ENCODE results near the gene NQO1. TPM values are rescaled to one million over a fixed set of nuclear protein-coding genes. Genes with fewer than 3 reads are reported as not detected.

Gene NQO1
- total and polyA plus RNA-seq, 2 of the 8 experiments (the other 6 are each of a cell fraction or from before 2014, with no cell fraction given), result 32.7 to 45.7 TPM

GRCh38 chr16:69721441-69721957 lies 4.9 kb downstream of the NQO1 start:
- Histone ChIP-seq H2BK120ac (replicated peaks; ENCODE audit: low read depth, low read length) (no peak overlapping the region), H2AFZ (ENCODE audit: low read length) (no peak overlapping the region), H3K4ac (replicated peaks; ENCODE audit: insufficient read length, low read depth, low read length) (no peak overlapping the region), H3K23ac (ENCODE audit: insufficient read length) (no peak overlapping the region), H2BK12ac (ENCODE audit: low read depth, low read length) (no peak overlapping the region; the same call in 1 of the 2 replicates), H4K8ac (ENCODE audit: extremely low read depth, insufficient read depth, low read length) (no peak overlapping the region), H3K27me3 (replicated peaks in 1 of 4; ENCODE audit: control insufficient read depth in 3 of 4, extremely low read depth in 1 of 4, insufficient read depth in 3 of 4, low read length in 3 of 4) (no peaks in the 10 kb centered on the region), H2AK5ac (ENCODE audit: low read depth, low read length) (no peak overlapping the region), H2BK15ac (ENCODE audit: low read length) (no peak overlapping the region), H3K4me1 (replicated peaks in 1 of 4; ENCODE audit: control insufficient read depth in 3 of 4, insufficient read depth in 4 of 4, low read length in 3 of 4) (peaks cover 0 to 7% (median 0%) of the 10 kb centered on the region in 4 experiments; a peak in 4 of 7 replicates), H3K27ac (ENCODE audit: low read depth, low read length) (no peak overlapping the region), H3K4me2 (ENCODE audit: insufficient read depth in 1 of 2, low read depth in 2 of 2, low read length in 2 of 2) (no peak overlapping the region), H3K14ac (ENCODE audit: insufficient read length) (no peak overlapping the region), H4K91ac (replicated peaks; ENCODE audit: insufficient read length, low read length) (no peak overlapping the region), H3K18ac (ENCODE audit: extremely low read depth, low read length) (no peak overlapping the region), H3K79me2 (ENCODE audit: control insufficient read depth in 1 of 2, insufficient read depth in 2 of 2, low read length in 2 of 2) (no peaks in the 10 kb centered on the region), H2BK20ac (ENCODE audit: low read length) (no peak overlapping the region), H3K9me3 (ENCODE audit: insufficient read depth in 2 of 2, low read depth in 1 of 2, low read length in 1 of 2) (no peaks in the 10 kb centered on the region), H4K20me1 (replicated peaks in 1 of 2; ENCODE audit: control insufficient read depth in 1 of 2, insufficient read depth in 2 of 2, low read length in 2 of 2) (no peaks in the 10 kb centered on the region), H2BK5ac (ENCODE audit: low read depth, low read length) (no peak overlapping the region), H4K5ac (ENCODE audit: insufficient read length, low read depth, low read length) (no peak overlapping the region), H3K56ac (replicated peaks; ENCODE audit: insufficient read length, low read depth, low read length) (no peak overlapping the region), H3K36me3 (ENCODE audit: control insufficient read depth in 2 of 4, insufficient read depth in 4 of 4, low read length in 3 of 4) (peaks cover 0 to 4% (median 0%) of the 10 kb centered on the region in 4 experiments; a peak in 1 of 8 replicates), H3K79me1 (ENCODE audit: low read depth, low read length) (0 out of 2 replicates have a peak, but pooled peaks cover 2% of the 10 kb centered on the region), H3K23me2 (ENCODE audit: low read depth, low read length) (peaks cover 4% of the 10 kb centered on the region; the same call in 1 of the 2 replicates), H3K9ac (replicated peaks in 1 of 4; ENCODE audit: extremely low read depth in 1 of 4, low read depth in 3 of 4, low read length in 3 of 4) (no peak overlapping the region), H3K4me3 (ENCODE audit: extremely low read depth in 1 of 4, insufficient read depth in 2 of 4, low read depth in 3 of 4, low read length in 4 of 4) (no peak overlapping the region)
- WGBS, 2 experiments (ENCODE audit: extremely low coverage in 1 of 2, insufficient coverage in 1 of 2, insufficient read length in 1 of 2, insufficient replicate concordance in 2 of 2, low coverage in 1 of 2, low lambda C conversion rate in 2 of 2, missing lambda C conversion rate in 1 of 2), result 87% methylated on average over 4 of the region's 6 CpGs; no CpG with 5 or more reads in 1 of the 2 experiments
- FAIRE-seq (no peak), DNase-seq (ENCODE audit: low read depth in 1 of 2, low spot score in 2 of 2) (no peak)
- ChIA-PET POLR2A (ENCODE audit: partially characterized antibody) (interaction anchor here (1.1 to 8.3 kb wide), 3 partner anchors 18 to 35 kb away, joined by 3 to 63 read pairs (median 8); partner anchors contain the start of gene NOB1), CTCF (ENCODE audit: partially characterized antibody) (interaction anchor here (0.6 to 13.1 kb wide), 5 partner anchors 13 to 988 kb away, joined by 3 to 88 read pairs (median 3); partner anchors contain the start of gene NOB1)
- no peak for TF ChIP-seq CBX8 (IDR thresholded peaks at IDR 0.05; ENCODE audit: borderline replicate concordance, low read depth, low read length)
- no peak for TF ChIP-seq TAF1 (IDR thresholded peaks at IDR 0.05; ENCODE audit: low read depth, low read length)
- TF ChIP-seq GTF2F1 (IDR thresholded peaks at IDR 0.05; ENCODE audit: borderline replicate concordance, low read depth, low read length), result no peak
- TF ChIP-seq EGR1 (IDR thresholded peaks at IDR 0.05; ENCODE audit: borderline replicate concordance, low read depth, low read length), result no peak
- no peak for TF ChIP-seq SAP30 (IDR thresholded peaks at IDR 0.05; ENCODE audit: insufficient read depth, insufficient replicate concordance, low read length)
- TF ChIP-seq MAFK (IDR thresholded peaks at IDR 0.05; ENCODE audit: low read depth, low read length), result no peak
- no peak for TF ChIP-seq CHD2 (IDR thresholded peaks at IDR 0.05; ENCODE audit: low read length)
- no peak for TF ChIP-seq RAD21 (IDR thresholded peaks at IDR 0.05 in 1 of 2, conservative IDR thresholded peaks at IDR 0.05 in 1 of 2; ENCODE audit: low read depth in 2 of 2, low read length in 2 of 2)
- TF ChIP-seq BCL11A (IDR thresholded peaks at IDR 0.05; ENCODE audit: low read depth in 2 of 2, low read length in 2 of 2), result no peak

All from H1 (cell line).